HFF-Myc (cell line): ENCODE data around the gene GNG10.

Experiments
- DNase-seq: peaks from one replicate; pipeline ENCODE4 v3.0.0-alpha.2; 2011; ENCODE audit warnings: low read depth; ENCODE audit errors: extremely low read depth
- H3K4me3 ChIP-seq: replicated peaks from 2 replicates; pipeline ENCODE4 v1.5.1; 2011; ENCODE audit warnings: low read depth, mild to moderate bottlenecking, control low read depth, low read length
- CTCF ChIP-seq: IDR thresholded peaks from 2 replicates; pipeline ENCODE4 v1.5.1; 2012; ENCODE audit warnings: mild to moderate bottlenecking, low read depth, low read length, control low read depth; ENCODE audit errors: missing control alignments

Gene GNG10

DNA sequence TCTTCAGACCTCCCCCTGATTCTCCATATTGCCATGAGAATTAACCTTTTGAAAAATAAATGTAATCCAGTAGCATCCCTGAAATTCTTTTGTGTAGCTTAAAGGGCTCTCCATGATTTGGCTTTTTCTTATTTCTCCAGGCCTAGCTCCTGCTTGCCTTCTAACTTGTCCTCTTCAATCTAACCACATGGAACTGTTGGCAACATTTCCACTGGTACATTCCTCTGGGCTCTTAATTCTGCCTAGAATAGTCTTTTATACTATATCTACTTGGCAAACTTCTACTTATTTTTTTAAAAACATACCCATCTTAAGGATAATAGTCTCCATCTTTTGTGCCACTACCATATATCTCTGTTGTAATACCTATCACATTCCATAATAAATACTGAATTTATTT, 54.1 kb downstream of the GNG10 start:
- TF ChIP-seq CTCF, result no peak
- no peak for DNase-seq
- H3K4me3 ChIP-seq, result no peak overlapping the region

DNA sequence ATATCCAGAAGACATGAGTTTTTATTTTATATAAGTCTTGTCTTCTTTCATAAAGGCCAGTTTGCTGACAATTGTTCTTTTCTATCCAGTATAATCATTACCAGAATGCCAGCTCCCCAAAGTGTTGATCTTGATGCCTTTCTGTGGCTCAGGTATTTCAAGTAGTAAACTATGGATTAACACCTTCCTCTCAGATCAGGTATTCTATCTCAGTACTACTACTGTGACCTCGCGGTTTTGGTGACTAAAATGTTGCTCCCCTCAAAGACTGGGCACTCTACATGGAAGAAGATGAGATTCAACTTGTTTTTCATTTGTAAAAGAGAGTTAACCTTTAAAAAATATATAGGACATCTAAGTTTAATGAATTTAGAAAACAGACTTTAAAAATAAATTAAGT, 58.1 kb downstream of the GNG10 start:
- no peak overlapping the region for H3K4me3 ChIP-seq
- no peak for DNase-seq
- no peak for TF ChIP-seq CTCF
